Lower lobe of right lung (tissue), 2 donors: ENCODE results near the gene MAD1L1. TPM values are rescaled to one million over a fixed set of nuclear protein-coding genes. Genes with fewer than 3 reads are reported as not detected.
A peak's percentile ranks its signal among the peaks of the same experiment; 100 is the strongest.

Experiments used
- ATAC-seq, 2 donors: fragments of 200-7000 bp; cut with Tn5 transposase; one replicate each; pipeline ENCODE4 v1.9.1; 2020 to 2022; ENCODE audit warnings: mild to moderate bottlenecking in 2 of 2, moderate library complexity in 2 of 2
- DNase-seq: peaks from one replicate; pipeline ENCODE4 v3.0.0-alpha.2; 2020
- H3K27ac ChIP-seq: fragments of 200-600 bp; one replicate; pipeline ENCODE4 v1.8.0; 2022
- H3K27me3 ChIP-seq: fragments of 200-600 bp; one replicate; pipeline ENCODE4 v1.8.0; 2022; ENCODE audit warnings: low read depth
- H3K36me3 ChIP-seq: fragments of 200-600 bp; one replicate; pipeline ENCODE4 v1.8.0; 2022; ENCODE audit warnings: mild to moderate bottlenecking
- H3K4me1 ChIP-seq: fragments of 200-600 bp; one replicate; pipeline ENCODE4 v1.8.0; 2022
- H3K4me3 ChIP-seq: fragments of 200-600 bp; one replicate; pipeline ENCODE4 v1.8.0; 2022; ENCODE audit warnings: mild to moderate bottlenecking
- H3K9me3 ChIP-seq: fragments of 200-600 bp; one replicate; pipeline ENCODE4 v1.8.0; 2022
- intact Hi-C: fragments of 100-400 bp; cut with DNase I; formaldehyde crosslinking; loops from one replicate; pipeline ENCODE4 v1.11.0; 2022
- total RNA-seq: library from RNA; stranded (reverse); fragmentation: NEBNext Ultra II Directional; extraction: Animal tissue kit (Norgen Biotek cat#: 25700); gene quantifications from one replicate; pipeline ENCODE4 v1.2.1, GENCODE V29; 2021
- TF ChIP-seq, protein P1 (sequence below): fragments of 200-600 bp; IDR thresholded peaks from one replicate; pipeline ENCODE4 v1.8.0; 2022; ENCODE audit warnings: antibody characterized with exemption, mild to moderate bottlenecking
- donor health status: DM: no; HTN: yes; CAD: no; lungs with severe emphysema.

MAD1L1 gene
- total RNA-seq, 1 donor from 2014 or later = 44.5 TPM

DNA sequence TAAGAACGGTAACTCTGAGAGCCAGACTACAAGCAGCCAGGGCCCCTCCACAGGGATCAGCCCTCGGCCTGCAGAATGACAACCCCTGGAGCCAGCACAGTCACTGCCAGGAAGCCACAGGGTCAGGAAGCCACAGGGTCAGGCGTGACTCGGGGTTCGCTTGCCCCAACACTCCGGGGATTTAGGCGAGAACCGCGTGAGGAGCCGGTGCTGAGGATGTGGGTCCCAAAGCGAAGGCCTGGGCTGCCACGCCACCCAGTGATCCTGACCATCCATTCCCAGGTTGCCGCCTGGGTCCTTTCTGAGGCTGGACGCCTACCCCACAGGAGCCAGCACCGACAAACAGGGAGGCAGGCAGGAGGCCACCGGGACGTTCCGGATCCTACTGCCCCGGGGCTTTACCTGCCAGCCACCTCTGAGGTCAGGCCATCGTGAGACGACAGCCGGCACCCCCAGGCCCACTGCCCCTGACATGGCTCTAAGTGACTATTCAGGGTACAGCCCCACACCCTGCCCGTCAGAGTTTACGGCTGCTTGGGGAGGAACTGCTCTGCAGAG lies 334.0 kb downstream of the MAD1L1 start:
- H3K4me1 ChIP-seq = no peaks in the 10 kb centered on the region
- H3K4me3 ChIP-seq = no peak overlapping the region
- H3K36me3 ChIP-seq = peaks cover 22% of the 10 kb centered on the region
- intact Hi-C loops = no loop called here
- TF ChIP-seq, protein P1, sequence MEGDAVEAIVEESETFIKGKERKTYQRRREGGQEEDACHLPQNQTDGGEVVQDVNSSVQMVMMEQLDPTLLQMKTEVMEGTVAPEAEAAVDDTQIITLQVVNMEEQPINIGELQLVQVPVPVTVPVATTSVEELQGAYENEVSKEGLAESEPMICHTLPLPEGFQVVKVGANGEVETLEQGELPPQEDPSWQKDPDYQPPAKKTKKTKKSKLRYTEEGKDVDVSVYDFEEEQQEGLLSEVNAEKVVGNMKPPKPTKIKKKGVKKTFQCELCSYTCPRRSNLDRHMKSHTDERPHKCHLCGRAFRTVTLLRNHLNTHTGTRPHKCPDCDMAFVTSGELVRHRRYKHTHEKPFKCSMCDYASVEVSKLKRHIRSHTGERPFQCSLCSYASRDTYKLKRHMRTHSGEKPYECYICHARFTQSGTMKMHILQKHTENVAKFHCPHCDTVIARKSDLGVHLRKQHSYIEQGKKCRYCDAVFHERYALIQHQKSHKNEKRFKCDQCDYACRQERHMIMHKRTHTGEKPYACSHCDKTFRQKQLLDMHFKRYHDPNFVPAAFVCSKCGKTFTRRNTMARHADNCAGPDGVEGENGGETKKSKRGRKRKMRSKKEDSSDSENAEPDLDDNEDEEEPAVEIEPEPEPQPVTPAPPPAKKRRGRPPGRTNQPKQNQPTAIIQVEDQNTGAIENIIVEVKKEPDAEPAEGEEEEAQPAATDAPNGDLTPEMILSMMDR = no peak
- no peaks in the 10 kb centered on the region for H3K9me3 ChIP-seq
- ATAC-seq (no peak), DNase-seq (peak; percentile 43)
- no peaks in the 10 kb centered on the region for H3K27me3 ChIP-seq
- no peak overlapping the region for H3K27ac ChIP-seq

- Histone ChIP-seq H3K27me3 (no peaks in the 10 kb centered on the region), H3K27ac (no peak overlapping the region), H3K4me1 (no peaks in the 10 kb centered on the region), H3K9me3 (no peaks in the 10 kb centered on the region), H3K36me3 (peaks cover 22% of the 10 kb centered on the region), H3K4me3 (no peak overlapping the region)
- intact Hi-C loops = no loop called here
- peak; percentile 49 for DNase-seq
- TF ChIP-seq, protein P1 = no peak
- no peak for ATAC-seq
Observed at GRCh38 chr7:1897861-1898627, 334.7 kb downstream of the MAD1L1 start.

DNA sequence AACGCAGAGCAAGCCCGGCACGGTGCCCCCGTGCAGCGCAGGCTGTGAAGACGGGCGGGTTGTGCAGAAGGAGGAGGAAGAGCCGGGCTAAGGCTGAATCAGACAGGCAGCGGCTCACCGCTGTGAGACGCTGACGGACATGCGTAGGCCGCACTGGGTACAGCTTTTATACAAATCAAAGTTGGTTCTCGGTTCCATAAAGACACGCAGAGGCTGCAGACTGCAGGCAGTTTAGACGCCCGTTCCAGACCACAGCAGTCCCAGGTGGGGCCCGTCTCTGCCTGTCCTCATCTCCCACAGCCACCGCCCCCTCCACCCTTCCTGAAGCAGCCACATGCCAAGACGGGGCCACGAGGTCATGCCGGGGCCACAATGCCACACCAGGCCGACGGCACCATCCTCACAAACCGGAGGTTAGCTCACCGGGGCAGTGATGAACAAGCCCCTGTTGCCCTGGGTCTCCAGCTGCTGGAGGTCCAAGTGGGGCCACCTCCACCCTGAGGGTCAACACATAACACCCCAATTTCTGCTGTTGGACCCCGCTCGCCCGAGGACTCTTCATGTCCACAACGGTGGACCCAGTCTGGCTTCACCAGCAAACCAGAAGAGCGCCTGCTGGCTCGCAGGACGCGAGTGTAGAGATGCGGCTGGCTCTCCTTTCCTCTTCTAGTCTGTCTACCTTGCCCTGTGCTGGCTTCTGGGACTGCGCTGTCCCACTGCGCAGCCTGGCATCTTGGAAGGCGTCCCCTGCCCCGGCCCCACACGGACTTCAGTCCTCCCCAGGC lies 335.5 kb downstream of the MAD1L1 start:
- TF ChIP-seq, protein P1 = no peak
- Histone ChIP-seq H3K4me3 (no peak overlapping the region), H3K4me1 (no peaks in the 10 kb centered on the region), H3K27ac (no peak overlapping the region), H3K9me3 (no peaks in the 10 kb centered on the region), H3K27me3 (no peaks in the 10 kb centered on the region), H3K36me3 (peaks cover 22% of the 10 kb centered on the region)
- DNase-seq = peak; percentile 38
- intact Hi-C loops = no loop called here
- ATAC-seq = no peak

DNA sequence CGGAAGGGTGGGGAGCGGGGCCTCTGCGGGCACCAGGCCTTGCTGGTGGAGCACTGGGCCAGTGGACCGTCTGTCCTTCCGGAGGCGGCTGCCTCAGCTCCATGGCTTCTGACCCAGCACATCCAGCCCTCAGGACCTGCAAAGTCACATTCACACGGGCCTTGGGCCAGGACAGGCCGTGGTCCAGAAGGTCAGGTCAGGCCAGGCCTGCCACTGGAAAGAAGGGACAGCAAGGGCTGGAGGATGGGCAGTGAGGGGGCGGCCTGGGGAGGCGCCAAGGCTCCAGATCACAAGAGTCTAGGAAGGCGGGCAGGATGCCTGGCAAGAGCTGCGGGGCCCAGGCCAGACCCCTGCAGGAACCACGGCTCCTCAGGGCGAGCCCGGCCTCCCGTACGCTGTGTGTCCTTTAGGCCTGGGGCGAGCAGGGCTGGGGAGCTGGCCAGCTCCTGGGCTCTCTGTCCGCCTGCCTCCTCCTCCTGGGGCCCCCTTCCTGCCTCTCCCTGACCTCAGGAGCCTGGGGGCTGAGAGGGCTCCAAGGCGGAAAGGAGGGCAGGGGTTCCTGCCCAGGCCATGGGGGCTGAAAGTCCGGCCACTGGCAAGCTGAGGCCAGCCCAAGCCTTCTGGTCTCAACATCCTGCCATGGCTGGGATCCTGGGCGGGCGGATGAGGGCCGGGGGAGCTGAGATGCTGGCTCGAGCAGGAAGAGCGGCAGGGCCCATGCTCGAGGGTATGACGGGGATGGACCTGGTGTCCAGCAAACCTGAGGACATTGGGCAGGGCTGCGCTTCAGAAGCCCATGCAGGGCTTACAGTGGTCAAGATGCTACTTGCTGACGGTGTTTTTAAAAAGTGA lies 336.9 kb downstream of the MAD1L1 start:
- ATAC-seq (peak; percentile 4 to 29), DNase-seq (no peak)
- intact Hi-C loops = no loop called here
- Histone ChIP-seq H3K4me1 (no peaks in the 10 kb centered on the region), H3K27me3 (no peaks in the 10 kb centered on the region), H3K9me3 (no peaks in the 10 kb centered on the region), H3K36me3 (peaks cover 22% of the 10 kb centered on the region), H3K27ac (no peak overlapping the region), H3K4me3 (no peak overlapping the region)
- TF ChIP-seq, protein P1 = no peak
